ENCODE measurements around the gene ERN2. TPM values are rescaled to one million over a fixed set of nuclear protein-coding genes. Genes with fewer than 3 reads are reported as not detected.

Gene ERN2
- total RNA-seq (under 0.01 and 0.83 TPM in 2 replicates), polyA plus RNA-seq (0.07 TPM in 1 of 2 replicates, not detected in the other), polyA minus RNA-seq (ENCODE audit: low replicate concordance) (not detected in 2 replicates)
- polyA plus RNA-seq (2012): not detected in 2 replicates

- peaks cover 24% of the 10 kb centered on the region for H3K27me3 ChIP-seq (ENCODE audit: control insufficient read depth, insufficient read depth, low read length)
- no peak within 1 kb of the TSS for H2AFZ ChIP-seq (ENCODE audit: low read length)
- no peak for DNase-seq (ENCODE audit: low read depth in 2 of 2)
- no peaks in the 10 kb centered on the region for H3K79me2 ChIP-seq (ENCODE audit: control insufficient read depth, insufficient read depth, low read length)
- no peak within 1 kb of the TSS for H3K4me2 ChIP-seq (ENCODE audit: extremely low read depth, insufficient read depth, low read length)
- H4K20me1 ChIP-seq (ENCODE audit: control insufficient read depth, extremely low read depth, insufficient read depth, low read length): no peaks in the 10 kb centered on the region
- TF ChIP-seq EZH2 (IDR thresholded peaks at IDR 0.05; ENCODE audit: low read length, missing control alignments) (no peak), CTCF (conservative IDR thresholded peaks at IDR 0.05 in 1 of 2, IDR thresholded peaks at IDR 0.05 in 1 of 2; ENCODE audit: low read depth in 1 of 2, low read length in 2 of 2) (no peak)
- H3K36me3 ChIP-seq (ENCODE audit: control insufficient read depth, insufficient read depth, low read length): no peaks in the 10 kb centered on the region
- H3K9me3 ChIP-seq (ENCODE audit: control insufficient read depth, insufficient read depth, low read depth, low read length): no peaks in the 10 kb centered on the region
- H3K4me1 ChIP-seq (ENCODE audit: control insufficient read depth, extremely low read depth, insufficient read depth, low read length): no peaks in the 10 kb centered on the region
- H3K9ac ChIP-seq (ENCODE audit: insufficient read depth, low read length): no peak within 1 kb of the TSS
- H3K4me3 ChIP-seq (replicated peaks in 1 of 4; ENCODE audit: control extremely low read depth in 1 of 4, insufficient read depth in 1 of 4, low read depth in 3 of 4, low read length in 4 of 4): no peak within 1 kb of the TSS
- no peak within 1 kb of the TSS for H3K27ac ChIP-seq (ENCODE audit: insufficient read depth, low read length)
These were observed at the start of gene ERN2 for GRCh38 chr16:23712976-23713375. ERN2 (minus strand) TSS chr16:23713222; CDS start chr16:23713187, 35 bp downstream.

GRCh38 chr16:23757937-23758619, 45.1 kb upstream of the ERN2 start:
- no peak overlapping the region for H3K4me3 ChIP-seq (replicated peaks in 1 of 4; ENCODE audit: control extremely low read depth in 1 of 4, insufficient read depth in 1 of 4, low read depth in 3 of 4, low read length in 4 of 4)
- H3K9ac ChIP-seq (ENCODE audit: insufficient read depth, low read length): no peak overlapping the region
- H3K36me3 ChIP-seq (ENCODE audit: control insufficient read depth, insufficient read depth, low read length): no peaks in the 10 kb centered on the region
- no peak for TF ChIP-seq EZH2 (IDR thresholded peaks at IDR 0.05; ENCODE audit: low read length, missing control alignments)
- no peak for TF ChIP-seq CTCF (conservative IDR thresholded peaks at IDR 0.05 in 1 of 2, IDR thresholded peaks at IDR 0.05 in 1 of 2; ENCODE audit: low read depth in 1 of 2, low read length in 2 of 2)
- DNase-seq (ENCODE audit: low read depth in 2 of 2): no peak
- H3K79me2 ChIP-seq (ENCODE audit: control insufficient read depth, insufficient read depth, low read length): no peaks in the 10 kb centered on the region
- no peaks in the 10 kb centered on the region for H3K27me3 ChIP-seq (ENCODE audit: control insufficient read depth, insufficient read depth, low read length)
- no peak overlapping the region for H3K27ac ChIP-seq (ENCODE audit: insufficient read depth, low read length)
- H3K9me3 ChIP-seq (ENCODE audit: control insufficient read depth, insufficient read depth, low read depth, low read length): no peaks in the 10 kb centered on the region
- no peaks in the 10 kb centered on the region for H4K20me1 ChIP-seq (ENCODE audit: control insufficient read depth, extremely low read depth, insufficient read depth, low read length)
- H3K4me2 ChIP-seq (ENCODE audit: extremely low read depth, insufficient read depth, low read length): no peak overlapping the region
- no peaks in the 10 kb centered on the region for H3K4me1 ChIP-seq (ENCODE audit: control insufficient read depth, extremely low read depth, insufficient read depth, low read length)
- H2AFZ ChIP-seq (ENCODE audit: low read length): no peak overlapping the region

- H4K20me1 ChIP-seq (ENCODE audit: control insufficient read depth, extremely low read depth, insufficient read depth, low read length): no peaks in the 10 kb centered on the region
- H3K79me2 ChIP-seq (ENCODE audit: control insufficient read depth, insufficient read depth, low read length): no peaks in the 10 kb centered on the region
- H3K27ac ChIP-seq (ENCODE audit: insufficient read depth, low read length): no peak overlapping the region
- TF ChIP-seq EZH2 (IDR thresholded peaks at IDR 0.05; ENCODE audit: low read length, missing control alignments) (no peak), CTCF (conservative IDR thresholded peaks at IDR 0.05 in 1 of 2, IDR thresholded peaks at IDR 0.05 in 1 of 2; ENCODE audit: low read depth in 1 of 2, low read length in 2 of 2) (no peak)
- H3K9ac ChIP-seq (ENCODE audit: insufficient read depth, low read length): no peak overlapping the region
- H3K27me3 ChIP-seq (ENCODE audit: control insufficient read depth, insufficient read depth, low read length): no peaks in the 10 kb centered on the region
- no peak overlapping the region for H2AFZ ChIP-seq (ENCODE audit: low read length)
- H3K4me1 ChIP-seq (ENCODE audit: control insufficient read depth, extremely low read depth, insufficient read depth, low read length): no peaks in the 10 kb centered on the region
- H3K4me2 ChIP-seq (ENCODE audit: extremely low read depth, insufficient read depth, low read length): no peak overlapping the region
- H3K4me3 ChIP-seq (replicated peaks in 1 of 4; ENCODE audit: control extremely low read depth in 1 of 4, insufficient read depth in 1 of 4, low read depth in 3 of 4, low read length in 4 of 4): no peak overlapping the region
- DNase-seq (ENCODE audit: low read depth in 2 of 2): no peak
- H3K36me3 ChIP-seq (ENCODE audit: control insufficient read depth, insufficient read depth, low read length): no peaks in the 10 kb centered on the region
- no peaks in the 10 kb centered on the region for H3K9me3 ChIP-seq (ENCODE audit: control insufficient read depth, insufficient read depth, low read depth, low read length)
These were observed 44.1 kb upstream of the ERN2 start for GRCh38 chr16:23757116-23757515.

Measured in fibroblast of lung (primary cell).